Endothelial cell of umbilical vein (primary cell): Measurements from ENCODE around the gene PATL1. TPM values are rescaled to one million over a fixed set of nuclear protein-coding genes. Genes with fewer than 3 reads are reported as not detected.

Experiments
- BruUV-seq: library from RNA; stranded (reverse); fragments of 400-500 nt; replicated peaks from 2 replicates; lab custom pipeline; 2021; lab: Mats Ljungman, UMichigan
- CTCF ChIA-PET: fragments of 300-600, 350-600 bp; sonication (Branson Sonifier 250); formaldehyde crosslinking; loops from one replicate; lab custom pipeline; 2021; ENCODE audit warnings: antibody characterized with exemption, inconsistent platforms; lab: Charles Lee
- POLR2A ChIA-PET: fragments of 300-600, 350-600 bp; sonication (Branson Sonifier 250); formaldehyde crosslinking; loops from one replicate; lab custom pipeline; 2021; ENCODE audit warnings: antibody characterized with exemption, inconsistent platforms; lab: Charles Lee
- DNase-seq: peaks from one replicate; pipeline ENCODE4 v3.0.0-alpha.2; 2011; ENCODE audit warnings: low read depth, low spot score
- FAIRE-seq: peaks from 2 replicates; lab custom pipeline; 2011; peaks lifted over from hg19 to GRCh38; lab: Jason Lieb, UNC
- H2AFZ ChIP-seq: 2 replicates; pipeline ENCODE4 v1.6.0; 2012; ENCODE audit warnings: low read depth, low read length, control low read depth, inconsistent platforms
- H3K27ac ChIP-seq: 2 replicates; pipeline ENCODE4 v1.5.1; 2011; ENCODE audit warnings: low read depth, mild to moderate bottlenecking, control low read depth, low read length, moderate library complexity; ENCODE audit not compliant: insufficient read depth
- H3K27me3 ChIP-seq, 2 experiments: 2 replicates each; pipeline versions ENCODE4 v1.6.0 to v1.6.1; 2011; ENCODE audit warnings: low read length in 2 of 2, mixed read lengths in 1 of 2; ENCODE audit not compliant: control insufficient read depth in 2 of 2, insufficient read depth in 2 of 2
- H3K36me3 ChIP-seq, 2 experiments: 2 replicates in 1 of 2; 3 replicates in 1 of 2; pipeline ENCODE4 v1.5.1; 2011; ENCODE audit warnings: low read length in 2 of 2, mild to moderate bottlenecking in 1 of 2, moderate library complexity in 1 of 2; ENCODE audit not compliant: control insufficient read depth in 2 of 2, insufficient read depth in 2 of 2; ENCODE audit errors: extremely low read depth in 1 of 2
- H3K4me1 ChIP-seq: 3 replicates; pipeline ENCODE4 v1.5.1; 2011; ENCODE audit warnings: mild to moderate bottlenecking, low read length; ENCODE audit not compliant: control insufficient read depth, insufficient read depth; ENCODE audit errors: extremely low read depth
- H3K4me2 ChIP-seq: 2 replicates; pipeline ENCODE4 v1.6.1; 2011; ENCODE audit warnings: low read length, control low read depth, mixed read lengths; ENCODE audit not compliant: insufficient read depth
- H3K4me3 ChIP-seq, 3 experiments: fragments of 200-600 bp in 1 of 3; sonication (generic), shearing (Covaris generic) in 1 of 3; replicated peaks in 1 of 3; 2 replicates each; pipeline ENCODE4 v1.5.1; 2011 to 2016; ENCODE audit warnings: control low read depth in 3 of 3, low read length in 3 of 3, mild to moderate bottlenecking in 2 of 3, inconsistent platforms in 1 of 3, low read depth in 1 of 3, moderate library complexity in 1 of 3; ENCODE audit not compliant: insufficient read depth in 1 of 3
- H3K79me2 ChIP-seq: 2 replicates; pipeline ENCODE4 v1.6.0; 2012; ENCODE audit warnings: low read length, inconsistent platforms; ENCODE audit not compliant: control insufficient read depth, insufficient read depth
- H3K9ac ChIP-seq: replicated peaks from 2 replicates; pipeline ENCODE3; 2011; ENCODE audit warnings: low read length, control low read depth; ENCODE audit not compliant: insufficient read depth; ENCODE audit errors: extremely low read depth
- H3K9me1 ChIP-seq: replicated peaks from 3 replicates; pipeline ENCODE4 v1.6.0; 2011; ENCODE audit warnings: mild to moderate bottlenecking, low read length; ENCODE audit not compliant: control insufficient read depth, insufficient read depth; ENCODE audit errors: extremely low read depth
- H3K9me3 ChIP-seq: replicated peaks from 2 replicates; pipeline ENCODE4 v1.5.1; 2012; ENCODE audit warnings: low read length, inconsistent platforms; ENCODE audit not compliant: control insufficient read depth, insufficient read depth
- H4K20me1 ChIP-seq: replicated peaks from 2 replicates; pipeline ENCODE3; 2011; ENCODE audit warnings: mild to moderate bottlenecking, low read length; ENCODE audit not compliant: control insufficient read depth, insufficient read depth; ENCODE audit errors: extremely low read depth
- CTCF ChIP-seq, 2 donors: IDR thresholded peaks; 1 replicate in 1 of 2; 2 replicates in 1 of 2; pipeline ENCODE4 v1.5.1; 2011; ENCODE audit warnings: low read length in 2 of 2, mild to moderate bottlenecking in 2 of 2, moderate library complexity in 2 of 2, control low read depth in 1 of 2, inconsistent platforms in 1 of 2, low read depth in 1 of 2; ENCODE audit not compliant: insufficient read depth in 1 of 2; ENCODE audit errors: extremely low read depth in 1 of 2
- EZH2 ChIP-seq: IDR thresholded peaks from 2 replicates; pipeline ENCODE4 v1.6.1; 2012; ENCODE audit warnings: borderline replicate concordance, low read depth, mild to moderate bottlenecking, moderate library complexity, low read length, inconsistent platforms; ENCODE audit not compliant: severe bottlenecking
- FOS ChIP-seq: IDR thresholded peaks from 2 replicates; pipeline ENCODE4 v1.6.1; 2011; ENCODE audit warnings: mild to moderate bottlenecking, low read length, moderate library complexity, borderline replicate concordance; ENCODE audit not compliant: insufficient read depth
- GATA2 ChIP-seq: IDR thresholded peaks from 2 replicates; pipeline ENCODE4 v1.7.0; 2011; ENCODE audit warnings: low read depth, mild to moderate bottlenecking, moderate library complexity, mixed read lengths, low read length; ENCODE audit not compliant: insufficient read length, insufficient read depth
- JUN ChIP-seq: IDR thresholded peaks from 2 replicates; pipeline ENCODE4 v1.6.1; 2011; ENCODE audit warnings: borderline replicate concordance, low read depth; ENCODE audit not compliant: insufficient read length, insufficient read depth
- MAX ChIP-seq: IDR thresholded peaks from 2 replicates; pipeline ENCODE4 v1.6.1; 2011; ENCODE audit not compliant: insufficient read depth, insufficient read length
- MYC ChIP-seq: IDR thresholded peaks from one replicate; pipeline ENCODE4 v1.6.1; 2011; ENCODE audit warnings: mild to moderate bottlenecking, low read depth, low read length
- POLR2A ChIP-seq: IDR thresholded peaks from 2 replicates; pipeline ENCODE4 v1.6.1; 2012; ENCODE audit warnings: low read depth, mild to moderate bottlenecking, control low read depth, low read length
- POLR2AphosphoS5 ChIP-seq: IDR thresholded peaks from 2 replicates; pipeline ENCODE4 v1.6.1; 2012; ENCODE audit warnings: low read depth, mild to moderate bottlenecking, control low read depth, low read length, moderate library complexity; ENCODE audit not compliant: insufficient read depth
- dilution Hi-C: fragments of 300-500 bp; cut with MboI; formaldehyde crosslinking; loops from one replicate; pipeline ENCODE4 v1.15.0; 2019; ENCODE audit warnings: low sequenced_read_pairs; ENCODE audit not compliant: extremely low pct_ligation_motif_present
- intact Hi-C: fragments of 100-400 bp; cut with micrococcal nuclease; formaldehyde crosslinking; loops from one replicate; pipeline ENCODE4 v1.10.0; 2022
- polyA plus RNA-seq, 4 experiments: library from polyadenylated mRNA; depleted of rRNA in 3 of 4; stranded (reverse) in 3 of 4; unstranded in 1 of 4; fragments of >200 nt; gene quantifications; 2 replicates each; pipeline versions ENCODE4 v1.2.1 to v1.2.3, GENCODE V29; 2011 to 2012; ENCODE audit warnings: missing spikeins in 1 of 4
- total RNA-seq: library from RNA; stranded (reverse); gene quantifications from 2 replicates; pipeline ENCODE4 v1.2.3, GENCODE V29; 2021

Gene PATL1
- total and polyA plus RNA-seq, 2 donors (not counting 3 experiments of a cell fraction or from before 2014, with no cell fraction given), result 33.7 to 38.8 TPM

DNA sequence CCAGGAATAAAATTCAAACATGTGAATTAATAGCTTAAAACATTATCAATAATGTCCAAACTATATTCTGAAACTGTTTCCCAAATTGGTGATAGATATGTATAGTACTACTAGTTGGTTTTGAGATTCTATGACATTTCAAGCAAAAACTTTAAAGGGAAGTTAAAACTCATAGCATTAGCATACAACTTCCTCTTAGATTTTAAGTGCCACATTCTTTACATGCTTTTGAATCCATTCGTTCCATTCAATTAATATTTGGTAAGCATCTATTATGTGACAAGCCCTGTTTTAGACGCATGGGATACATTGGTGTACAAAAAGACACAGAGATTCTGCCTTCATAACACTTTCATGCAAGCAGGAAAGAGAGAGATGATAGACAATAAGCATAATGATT lies 8.9 kb downstream of the PATL1 start:
- no TSS peak for BruUV-seq
- peaks cover 5% of the 10 kb centered on the region for H4K20me1 ChIP-seq
- ChIA-PET CTCF (interaction anchor here (0.5 kb wide), 1 partner anchor 148 kb away, joined by 4 read pairs; no protein-coding TSS in a partner anchor), POLR2A (no interaction called here)
- no peaks in the 10 kb centered on the region for H3K9me3 ChIP-seq
- dilution Hi-C loops (no loop called here), intact Hi-C loops (loop anchor here (10.0 kb wide), 1 partner anchor 65 kb away; no protein-coding TSS in a partner anchor)
- H3K27ac ChIP-seq, result no peak overlapping the region
- no peak overlapping the region for H3K4me3 ChIP-seq
- H2AFZ ChIP-seq, result no peak overlapping the region
- H3K79me2 ChIP-seq, result peaks cover 33% of the 10 kb centered on the region
- DNase-seq (peak; percentile 6), FAIRE-seq (no peak)
- peaks cover 9% of the 10 kb centered on the region for H3K4me1 ChIP-seq
- no peaks in the 10 kb centered on the region for H3K27me3 ChIP-seq
- H3K4me2 ChIP-seq, result no peak overlapping the region
- no peaks in the 10 kb centered on the region for H3K9me1 ChIP-seq
- H3K9ac ChIP-seq, result no peak overlapping the region
- TF ChIP-seq JUN, result no peak
- no peak for TF ChIP-seq POLR2AphosphoS5
- TF ChIP-seq MYC, result no peak
- TF ChIP-seq GATA2, result no peak
- TF ChIP-seq POLR2A, result no peak
- no peak for TF ChIP-seq FOS
- no peak for TF ChIP-seq CTCF (IDR thresholded peaks at IDR 0.05; ENCODE audit: extremely low read depth in 1 of 2, insufficient read depth in 1 of 2, low read depth in 1 of 2, low read length in 2 of 2)
- TF ChIP-seq EZH2, result no peak
- no peak for TF ChIP-seq MAX
- H3K36me3 ChIP-seq, result peaks cover 29 to 35% of the 10 kb centered on the region in 2 experiments
